HG03045 (cell line): ENCODE results near the gene KLF6.

Experiments used
- ATAC-seq: cut with Tn5 transposase; IDR thresholded peaks from one replicate; pipeline ENCODE4 v1.9.1; 2021; ENCODE audit warnings: mild to moderate bottlenecking, moderate library complexity; ENCODE audit not compliant: unreplicated experiment

The KLF6 gene

GRCh38 chr10:3812141-3812540 lies 27.1 kb upstream of the KLF6 start:
- ATAC-seq, result no peak

- peak; percentile 88 for ATAC-seq
These were observed 26.4 kb upstream of the KLF6 start for GRCh38 chr10:3811291-3811870.

GRCh38 chr10:3808689-3809199 lies 23.7 kb upstream of the KLF6 start:
- ATAC-seq, result no peak

- no peak for ATAC-seq
These were observed 23.0 kb upstream of the KLF6 start for GRCh38 chr10:3807928-3808496.

- ATAC-seq, result no peak
These were observed 22.4 kb upstream of the KLF6 start for GRCh38 chr10:3807211-3807927.

GRCh38 chr10:3806603-3807002 lies 21.6 kb upstream of the KLF6 start:
- ATAC-seq, result no peak

- peak; percentile 52 for ATAC-seq
These were observed 20.9 kb upstream of the KLF6 start for GRCh38 chr10:3805791-3806461.

- no peak for ATAC-seq
These were observed 20.3 kb upstream of the KLF6 start for GRCh38 chr10:3805201-3805790.

GRCh38 chr10:3803927-3804741 lies 19.1 kb upstream of the KLF6 start:
- no peak for ATAC-seq

- no peak for ATAC-seq
These were observed 18.4 kb upstream of the KLF6 start for GRCh38 chr10:3803295-3803926.

GRCh38 chr10:3802526-3803265 lies 17.7 kb upstream of the KLF6 start:
- ATAC-seq, result no peak

GRCh38 chr10:3801558-3802192 lies 16.7 kb upstream of the KLF6 start:
- no peak for ATAC-seq

GRCh38 chr10:3800586-3800985 lies 15.6 kb upstream of the KLF6 start:
- no peak for ATAC-seq

- ATAC-seq, result no peak
These were observed 12.7 kb upstream of the KLF6 start for GRCh38 chr10:3797750-3798149.

GRCh38 chr10:3793553-3793952 lies 8.5 kb upstream of the KLF6 start:
- ATAC-seq, result no peak

- ATAC-seq, result no peak
These were observed 7.8 kb upstream of the KLF6 start for GRCh38 chr10:3792710-3793219.

- no peak for ATAC-seq
These were observed 7.1 kb upstream of the KLF6 start for GRCh38 chr10:3791974-3792633.

- ATAC-seq, result no peak
These were observed 5.8 kb upstream of the KLF6 start for GRCh38 chr10:3790858-3791257.
